Jurkat, Clone E6-1 (cell line): Measurements from ENCODE around the gene RAN.

Experiments used
- DNase-seq: peaks from one replicate; pipeline ENCODE4 v3.0.0-alpha.2; 2011; ENCODE audit warnings: low read depth, low spot score
- H3K4me3 ChIP-seq: 2 replicates; pipeline ENCODE4 v1.5.1; 2011; ENCODE audit warnings: mild to moderate bottlenecking, low read length, control low read depth, moderate library complexity

Gene RAN

GRCh38 chr12:130920119-130920703 lies 48.3 kb downstream of the RAN start:
- no peak for DNase-seq
- no peak overlapping the region for H3K4me3 ChIP-seq

- H3K4me3 ChIP-seq = no peak overlapping the region
- no peak for DNase-seq
Measured at GRCh38 chr12:130920723-130921381, 49.0 kb downstream of the RAN start.

- DNase-seq = no peak
- H3K4me3 ChIP-seq = no peak overlapping the region
Measured at GRCh38 chr12:130922511-130922953, 50.7 kb downstream of the RAN start.

DNA sequence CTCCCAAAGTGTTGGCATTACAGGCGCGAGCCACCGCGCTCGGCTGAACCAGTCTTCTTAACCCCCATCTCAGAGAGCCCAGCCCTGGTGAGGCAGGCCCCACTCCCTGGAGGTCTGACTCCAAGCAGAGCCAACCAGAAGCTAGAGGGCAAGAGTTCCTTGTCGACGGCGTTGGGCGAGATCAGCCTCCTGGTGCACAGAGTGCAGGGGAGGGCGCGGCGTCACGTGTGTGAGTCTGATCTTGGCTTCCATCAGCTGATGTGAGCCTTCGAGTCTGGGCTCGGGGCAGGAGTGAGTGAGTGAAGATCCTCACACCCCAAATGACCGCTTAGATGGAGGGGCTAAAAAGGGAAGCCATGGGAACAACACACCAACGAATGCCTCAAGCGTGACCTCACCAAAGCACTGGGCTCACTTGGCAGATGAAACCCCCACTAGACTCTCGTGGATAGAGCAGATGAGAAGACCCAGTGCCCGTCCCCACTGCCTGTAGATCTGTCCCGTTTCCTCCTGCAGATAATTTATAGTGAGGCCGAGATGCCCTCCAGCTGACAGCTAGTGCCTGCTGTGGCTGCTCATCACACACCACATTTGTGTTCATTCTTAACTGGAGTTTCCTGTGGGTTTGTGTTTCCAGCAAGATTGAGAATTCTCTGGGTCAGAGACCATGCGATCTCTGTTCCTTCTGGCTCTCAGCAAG lies 53.2 kb downstream of the RAN start:
- no peak for DNase-seq
- H3K4me3 ChIP-seq = no peak overlapping the region

GRCh38 chr12:130925666-130926015 lies 53.8 kb downstream of the RAN start:
- DNase-seq = no peak
- H3K4me3 ChIP-seq = no peak overlapping the region
